SK-N-MC (cell line): ENCODE measurements around the gene RAVER2.

ENCODE experiments used
- EZH2 ChIP-seq: fragments of 200-600 bp; sonication (generic); IDR thresholded peaks from one replicate; pipeline ENCODE4 v1.6.1; 2017; ENCODE audit warnings: antibody characterized with exemption
- POLR2AphosphoS5 ChIP-seq: IDR thresholded peaks from 2 replicates; pipeline ENCODE4 v1.6.1; 2012; ENCODE audit warnings: mild to moderate bottlenecking, low read depth, low read length, borderline replicate concordance

- TF ChIP-seq POLR2AphosphoS5 (no peak), EZH2 (no peak)
Observed at GRCh38 chr1:64839261-64839660, 94.4 kb downstream of the RAVER2 start.
